IMR-90 (cell line): Measurements from ENCODE around the gene FAM83G. TPM values are rescaled to one million over a fixed set of nuclear protein-coding genes. Genes with fewer than 3 reads are reported as not detected.

ENCODE experiments used
- ATAC-seq: fragments of 200-7000 bp; cut with Tn5 transposase; 2 replicates; pipeline ENCODE4 v1.9.1; 2020; ENCODE audit warnings: low read depth, mild to moderate bottlenecking, moderate library complexity
- BruUV-seq: library from RNA; stranded (reverse); fragments of 400-500 nt; replicated peaks from 2 replicates; lab custom pipeline; 2021; lab: Mats Ljungman, UMichigan
- CTCF ChIA-PET: fragments of 300-600 bp; formaldehyde crosslinking; extraction: SDS; loops from one replicate; lab custom pipeline; 2021; ENCODE audit warnings: antibody characterized with exemption; lab: Yijun Ruan, JAX
- POLR2A ChIA-PET: fragments of 300-600 bp; sonication (Branson Sonifier 250); formaldehyde crosslinking; loops from one replicate; lab custom pipeline; 2022; ENCODE audit warnings: antibody characterized with exemption; ENCODE audit not compliant: unreplicated experiment; lab: Charles Lee
- DNase-seq: peaks from one replicate; pipeline ENCODE4 v3.0.0; 2013
- H2AFZ ChIP-seq: replicated peaks from 2 replicates; pipeline ENCODE3; 2013; ENCODE audit warnings: low read length, mild to moderate bottlenecking; ENCODE audit not compliant: poor library complexity
- H2AK5ac ChIP-seq: 2 replicates; pipeline ENCODE4 v1.6.1; 2013; ENCODE audit warnings: low read depth, low read length, inconsistent platforms
- H2AK9ac ChIP-seq: replicated peaks from 2 replicates; pipeline ENCODE3; 2013; ENCODE audit warnings: mild to moderate bottlenecking, low read depth, low read length, moderate library complexity; ENCODE audit not compliant: poor library complexity
- H2BK120ac ChIP-seq: 2 replicates; pipeline ENCODE4 v1.6.1; 2013; ENCODE audit warnings: low read depth, low read length, inconsistent platforms
- H2BK15ac ChIP-seq: 3 replicates; pipeline ENCODE4 v1.6.1; 2013; ENCODE audit warnings: low read depth, low read length, inconsistent platforms
- H2BK20ac ChIP-seq: 2 replicates; pipeline ENCODE4 v1.6.1; 2013; ENCODE audit warnings: low read depth, mild to moderate bottlenecking, inconsistent platforms, low read length, moderate library complexity
- H2BK5ac ChIP-seq: 2 replicates; pipeline ENCODE4 v1.6.1; 2013; ENCODE audit warnings: mild to moderate bottlenecking, low read depth, low read length, inconsistent platforms; ENCODE audit not compliant: poor library complexity, severe bottlenecking
- H3K14ac ChIP-seq: replicated peaks from 2 replicates; pipeline ENCODE4 v1.6.1; 2013; ENCODE audit warnings: low read depth, low read length, inconsistent platforms
- H3K18ac ChIP-seq: 2 replicates; pipeline ENCODE4 v1.6.1; 2013; ENCODE audit warnings: low read depth, low read length, control low read depth
- H3K23ac ChIP-seq: 2 replicates; pipeline ENCODE4 v1.6.1; 2013; ENCODE audit warnings: low read depth, low read length, inconsistent platforms
- H3K27ac ChIP-seq: 2 replicates; pipeline ENCODE4 v1.5.1; 2013; ENCODE audit warnings: mild to moderate bottlenecking, control low read depth, low read length; ENCODE audit not compliant: insufficient read depth
- H3K27me3 ChIP-seq: 2 replicates; pipeline ENCODE4 v1.6.1; 2013; ENCODE audit warnings: low read length; ENCODE audit not compliant: control insufficient read depth, insufficient read depth
- H3K36me3 ChIP-seq: 2 replicates; pipeline ENCODE4 v1.6.1; 2013; ENCODE audit warnings: low read length, mixed read lengths; ENCODE audit not compliant: control insufficient read depth, insufficient read depth
- H3K4ac ChIP-seq: 2 replicates; pipeline ENCODE4 v1.6.1; 2013; ENCODE audit warnings: low read depth, low read length, inconsistent platforms
- H3K4me1 ChIP-seq: 2 replicates; pipeline ENCODE4 v1.6.1; 2013; ENCODE audit warnings: low read length, mixed read lengths; ENCODE audit not compliant: control insufficient read depth, insufficient read depth
- H3K4me2 ChIP-seq: 2 replicates; pipeline ENCODE4 v1.6.1; 2013; ENCODE audit warnings: low read depth, mild to moderate bottlenecking, control low read depth, low read length, moderate library complexity
- H3K4me3 ChIP-seq: 2 replicates; pipeline ENCODE4 v1.5.1; 2013; ENCODE audit warnings: low read depth, mild to moderate bottlenecking, control low read depth, low read length, moderate library complexity; ENCODE audit not compliant: insufficient read depth
- H3K56ac ChIP-seq: 2 replicates; pipeline ENCODE4 v1.6.1; 2013; ENCODE audit warnings: low read length, inconsistent platforms; ENCODE audit not compliant: insufficient read depth; ENCODE audit errors: extremely low read depth
- H3K79me1 ChIP-seq, 2 experiments: 2 replicates each; pipeline ENCODE4 v1.6.1; 2013; ENCODE audit warnings: low read length in 2 of 2, inconsistent platforms in 1 of 2, low read depth in 1 of 2
- H3K9ac ChIP-seq: 2 replicates; pipeline ENCODE4 v1.6.1; 2013; ENCODE audit warnings: low read depth, low read length, control low read depth
- H3K9me1 ChIP-seq: 2 replicates; pipeline ENCODE4 v1.6.1; 2013; ENCODE audit warnings: low read length, inconsistent platforms; ENCODE audit not compliant: insufficient read depth
- H3K9me3 ChIP-seq: 2 replicates; pipeline ENCODE4 v1.6.1; 2013; ENCODE audit warnings: low read length; ENCODE audit not compliant: control insufficient read depth, insufficient read depth
- H4K20me1 ChIP-seq: 2 replicates; pipeline ENCODE4 v1.6.1; 2013; ENCODE audit warnings: low read length, inconsistent platforms; ENCODE audit not compliant: insufficient read depth
- H4K5ac ChIP-seq: 2 replicates; pipeline ENCODE4 v1.6.1; 2013; ENCODE audit warnings: mild to moderate bottlenecking, low read depth, low read length, control low read depth
- H4K8ac ChIP-seq, 2 experiments: 2 replicates each; pipeline ENCODE4 v1.6.1; 2013; ENCODE audit warnings: low read depth in 2 of 2, low read length in 2 of 2, control low read depth in 1 of 2, inconsistent platforms in 1 of 2
- H4K91ac ChIP-seq: 2 replicates; pipeline ENCODE4 v1.6.1; 2013; ENCODE audit warnings: low read depth, low read length, inconsistent platforms; ENCODE audit not compliant: insufficient read depth
- BHLHE40 ChIP-seq: fragments of 150-350 bp; IDR thresholded peaks from 2 replicates; pipeline ENCODE4 v1.6.1; 2016; ENCODE audit warnings: mild to moderate bottlenecking, low read depth, low read length
- MAFK ChIP-seq: IDR thresholded peaks from 2 replicates; pipeline ENCODE4 v1.6.1; 2012; ENCODE audit warnings: low read depth, low read length, improper control_type of control experiment
- WGBS, 2 experiments: methylation state at CpG; one replicate each; pipeline versions ENCODE4 v1.1.5 to v1.1.7; 2013; ENCODE audit warnings: missing lambda C conversion rate in 2 of 2; ENCODE audit not compliant: insufficient read length in 1 of 2; ENCODE audit errors: extremely low coverage in 2 of 2; 5-methylcytosine and 5-hydroxymethylcytosine counted together
- dilution Hi-C: fragments of 300-500 bp; cut with HindIII; formaldehyde crosslinking; loops from one replicate; pipeline ENCODE4 v1.14.3; 2018; ENCODE audit warnings: low sequenced_read_pairs; ENCODE audit not compliant: unreplicated experiment
- in situ Hi-C: fragments of 300-500 bp; cut with MboI; formaldehyde crosslinking; loops from 3 replicates; pipeline ENCODE4 v1.14.3; 2019; ENCODE audit warnings: low sequenced_read_pairs, inconsistent platforms, mixed read lengths
- intact Hi-C: fragments of 100-400 bp; cut with micrococcal nuclease; formaldehyde crosslinking; loops from 2 replicates; pipeline ENCODE4 v1.10.0; 2022
- polyA plus RNA-seq, 3 experiments: library from polyadenylated mRNA; depleted of rRNA; stranded (reverse); fragments of >200 nt; gene quantifications; 2 replicates each; pipeline ENCODE4 v1.2.3, GENCODE V29; 2012; ENCODE audit warnings: low replicate concordance in 1 of 3
- total RNA-seq: library from RNA; depleted of rRNA; stranded (reverse); fragments of >200 nt; gene quantifications from 2 replicates; pipeline ENCODE4 v1.2.3, GENCODE V29; 2012

Gene FAM83G
- total and polyA plus RNA-seq, 2 of the 4 experiments (the other 2 are of a cell fraction): 9.5 to 12.6 TPM

DNA sequence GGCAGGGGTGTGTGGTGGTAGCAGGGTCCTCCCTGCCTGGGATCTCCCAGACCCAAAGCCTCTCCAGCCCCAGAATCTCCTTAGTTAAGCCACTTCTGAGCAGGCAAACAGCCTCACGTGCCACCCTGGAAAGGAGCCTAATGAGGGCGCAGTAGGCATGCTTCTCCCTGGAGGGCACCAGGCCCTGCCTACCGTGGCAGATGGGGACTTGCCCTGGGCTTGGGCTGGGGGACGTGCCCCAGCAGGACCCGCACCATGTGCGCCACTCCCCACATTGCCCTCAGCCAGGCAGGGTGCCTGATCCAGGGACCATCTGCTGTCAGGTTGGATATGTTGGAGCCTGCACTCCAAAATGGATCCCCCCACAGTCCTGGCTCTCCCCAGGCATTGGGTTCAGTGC, 14.2 kb downstream of the FAM83G start:
- H3K56ac ChIP-seq: no peak overlapping the region
- ChIA-PET CTCF (no interaction called here), POLR2A (no interaction called here)
- no peak overlapping the region for H2BK5ac ChIP-seq
- dilution Hi-C loops (no loop called here), intact Hi-C loops (no loop called here), in situ Hi-C loops (no loop called here)
- H2AK9ac ChIP-seq: no peak overlapping the region
- H2BK120ac ChIP-seq: no peak overlapping the region
- H3K27me3 ChIP-seq: no peaks in the 10 kb centered on the region
- ATAC-seq: no peak
- no TSS peak for BruUV-seq
- no peak for DNase-seq
- H3K23ac ChIP-seq: no peak overlapping the region; the same call in 1 of the 2 replicates
- peaks cover 21% of the 10 kb centered on the region for H3K36me3 ChIP-seq
- peaks cover 1% of the 10 kb centered on the region; the same call in 1 of the 2 replicates for H3K9me3 ChIP-seq
- no peak overlapping the region for H3K4me2 ChIP-seq
- WGBS, 2 experiments: 100% methylated on average over 2 of the region's 6 CpGs; no CpG with 5 or more reads in 1 of the 2 experiments
- no peak overlapping the region for H3K9ac ChIP-seq
- no peak overlapping the region for H3K4ac ChIP-seq
- peaks cover 24 to 67% of the 10 kb centered on the region in 2 experiments; a peak in 3 of 4 replicates for H3K79me1 ChIP-seq
- H2AK5ac ChIP-seq: no peak overlapping the region
- H2BK15ac ChIP-seq: no peak overlapping the region
- H3K18ac ChIP-seq: no peak overlapping the region
- H3K9me1 ChIP-seq: peaks cover 4% of the 10 kb centered on the region
- no peak overlapping the region for H3K4me3 ChIP-seq
- no peak for TF ChIP-seq BHLHE40
- TF ChIP-seq MAFK: no peak
- no peak overlapping the region for H3K14ac ChIP-seq
- H3K4me1 ChIP-seq: peaks cover 10% of the 10 kb centered on the region
- H4K8ac ChIP-seq: no peak overlapping the region
- no peak overlapping the region for H3K27ac ChIP-seq
- no peak overlapping the region for H4K91ac ChIP-seq
- H4K20me1 ChIP-seq: peaks cover 37% of the 10 kb centered on the region
- H4K5ac ChIP-seq: no peak overlapping the region
- H2BK20ac ChIP-seq: no peak overlapping the region
- no peak overlapping the region for H2AFZ ChIP-seq
